ENCODE data around the gene LAMTOR3. TPM values are rescaled to one million over a fixed set of nuclear protein-coding genes. Genes with fewer than 3 reads are reported as not detected.
A peak's percentile ranks its signal among the peaks of the same experiment; 100 is the strongest.

The LAMTOR3 gene
- total RNA-seq, 1 experiment from 2014 or later: 33.6 TPM

DNA sequence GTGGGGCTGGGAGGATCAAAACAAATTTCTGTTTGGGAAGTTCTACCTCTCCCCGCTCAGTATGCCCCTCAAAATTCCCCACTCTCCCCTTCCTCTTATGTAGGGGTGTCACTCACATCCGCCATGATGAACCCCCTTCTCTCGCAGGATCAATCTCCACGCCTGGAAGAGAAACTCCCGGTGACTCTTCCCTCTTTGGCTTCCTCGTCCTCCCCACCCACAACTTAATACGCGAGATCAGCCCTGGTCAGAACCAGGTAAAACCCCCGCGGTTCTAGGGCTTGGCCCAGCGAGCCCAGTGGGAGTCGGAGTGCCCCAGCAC lies 427 bp downstream of the LAMTOR3 start:
- Histone ChIP-seq H3K4me1 (peaks cover 10% of the 10 kb centered on the region; the same call in 1 of the 2 replicates), H3K9me3 (no peaks in the 10 kb centered on the region), H3K27me3 (replicated peaks; ENCODE audit: control insufficient read depth, insufficient read depth, low read length) (no peaks in the 10 kb centered on the region), H3K36me3 (ENCODE audit: control insufficient read depth, insufficient read depth, low read length) (no peaks in the 10 kb centered on the region), H3K4me3 (ENCODE audit: low read depth, low read length) (peak overlapping the region; percentile 78)
- Mint-ChIP-seq H3K4me1 (ENCODE audit: low read depth, unreplicated experiment) (peaks cover 7% of the 10 kb centered on the region), H3K27me3 (ENCODE audit: insufficient read depth, unreplicated experiment) (no peaks in the 10 kb centered on the region), H3K9me3 (ENCODE audit: unreplicated experiment) (no peaks in the 10 kb centered on the region), H3K27ac (ENCODE audit: unreplicated experiment) (peak overlapping the region; percentile 96), H3K36me3 (ENCODE audit: insufficient read depth, unreplicated experiment) (peaks cover 16% of the 10 kb centered on the region), H3K4me3 (ENCODE audit: unreplicated experiment) (peak overlapping the region; percentile 96)
- intact Hi-C loops (cut with micrococcal nuclease; ENCODE audit: unreplicated experiment): loop anchor here (1.0 kb wide), 1 partner anchor 56 kb away; no protein-coding TSS in a partner anchor
- TF ChIP-seq, protein P1, sequence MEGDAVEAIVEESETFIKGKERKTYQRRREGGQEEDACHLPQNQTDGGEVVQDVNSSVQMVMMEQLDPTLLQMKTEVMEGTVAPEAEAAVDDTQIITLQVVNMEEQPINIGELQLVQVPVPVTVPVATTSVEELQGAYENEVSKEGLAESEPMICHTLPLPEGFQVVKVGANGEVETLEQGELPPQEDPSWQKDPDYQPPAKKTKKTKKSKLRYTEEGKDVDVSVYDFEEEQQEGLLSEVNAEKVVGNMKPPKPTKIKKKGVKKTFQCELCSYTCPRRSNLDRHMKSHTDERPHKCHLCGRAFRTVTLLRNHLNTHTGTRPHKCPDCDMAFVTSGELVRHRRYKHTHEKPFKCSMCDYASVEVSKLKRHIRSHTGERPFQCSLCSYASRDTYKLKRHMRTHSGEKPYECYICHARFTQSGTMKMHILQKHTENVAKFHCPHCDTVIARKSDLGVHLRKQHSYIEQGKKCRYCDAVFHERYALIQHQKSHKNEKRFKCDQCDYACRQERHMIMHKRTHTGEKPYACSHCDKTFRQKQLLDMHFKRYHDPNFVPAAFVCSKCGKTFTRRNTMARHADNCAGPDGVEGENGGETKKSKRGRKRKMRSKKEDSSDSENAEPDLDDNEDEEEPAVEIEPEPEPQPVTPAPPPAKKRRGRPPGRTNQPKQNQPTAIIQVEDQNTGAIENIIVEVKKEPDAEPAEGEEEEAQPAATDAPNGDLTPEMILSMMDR (IDR thresholded peaks at IDR 0.05; ENCODE audit: insufficient read depth in 1 of 2, low read depth in 1 of 2, low read length in 1 of 2, severe bottlenecking in 1 of 2, unreplicated experiment in 1 of 2): no peak
- no peak for DNase-seq
- ChIA-PET CTCF (interaction anchor here (0.9 to 1.4 kb wide), 3 partner anchors 9 to 57 kb away, joined by 3 to 8 read pairs (median 3); partner anchors contain the start of gene H2AZ1), POLR2A (interaction anchor here (1.1 kb wide), 2 partner anchors 53 to 56 kb away, joined by 3 to 7 read pairs; partner anchors contain the start of genes DNAJB14 and H2AZ1)
- no TSS peak for BruUV-seq (replicated peaks)

DNA sequence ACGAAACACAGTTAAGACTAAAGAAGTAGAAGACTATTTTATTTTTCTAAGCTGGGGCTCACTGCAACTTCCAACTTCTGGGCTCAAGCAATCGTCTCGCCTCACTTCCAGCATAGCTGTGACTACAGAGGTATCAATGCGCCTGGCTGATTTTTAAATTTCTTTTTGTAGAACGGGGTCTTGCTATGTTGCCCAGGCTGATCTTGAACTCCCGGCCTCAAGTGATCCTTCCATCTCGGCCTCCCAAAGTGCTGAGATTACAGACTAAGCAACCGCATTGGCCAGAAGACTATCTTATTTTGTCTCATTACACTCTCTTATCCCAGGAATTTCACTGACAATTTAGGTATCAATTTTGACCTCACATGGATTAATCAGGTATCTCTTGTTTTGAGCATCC lies 1.2 kb downstream of the LAMTOR3 start:
- Histone ChIP-seq H3K9me3 (no peaks in the 10 kb centered on the region), H3K4me3 (ENCODE audit: low read depth, low read length) (peak overlapping the region; percentile 78), H3K36me3 (ENCODE audit: control insufficient read depth, insufficient read depth, low read length) (no peaks in the 10 kb centered on the region), H3K27me3 (replicated peaks; ENCODE audit: control insufficient read depth, insufficient read depth, low read length) (no peaks in the 10 kb centered on the region), H3K4me1 (peaks cover 10% of the 10 kb centered on the region; the same call in 1 of the 2 replicates)
- TF ChIP-seq, protein P1 (IDR thresholded peaks at IDR 0.05; ENCODE audit: insufficient read depth in 1 of 2, low read depth in 1 of 2, low read length in 1 of 2, severe bottlenecking in 1 of 2, unreplicated experiment in 1 of 2): no peak
- H3K27me3 Mint-ChIP-seq (ENCODE audit: insufficient read depth, unreplicated experiment): no peaks in the 10 kb centered on the region
- intact Hi-C loops (cut with micrococcal nuclease; ENCODE audit: unreplicated experiment): no loop called here
- POLR2A ChIA-PET: no interaction called here
- peaks cover 16% of the 10 kb centered on the region for H3K36me3 Mint-ChIP-seq (ENCODE audit: insufficient read depth, unreplicated experiment)
- H3K4me1 Mint-ChIP-seq (ENCODE audit: low read depth, unreplicated experiment): peaks cover 7% of the 10 kb centered on the region
- no peaks in the 10 kb centered on the region for H3K9me3 Mint-ChIP-seq (ENCODE audit: unreplicated experiment)
- H3K4me3 Mint-ChIP-seq (ENCODE audit: unreplicated experiment): peak overlapping the region; percentile 96
- no TSS peak for BruUV-seq (replicated peaks)
- DNase-seq: no peak
- H3K27ac Mint-ChIP-seq (ENCODE audit: unreplicated experiment): peak overlapping the region; percentile 96
- CTCF ChIA-PET: no interaction called here

DNA sequence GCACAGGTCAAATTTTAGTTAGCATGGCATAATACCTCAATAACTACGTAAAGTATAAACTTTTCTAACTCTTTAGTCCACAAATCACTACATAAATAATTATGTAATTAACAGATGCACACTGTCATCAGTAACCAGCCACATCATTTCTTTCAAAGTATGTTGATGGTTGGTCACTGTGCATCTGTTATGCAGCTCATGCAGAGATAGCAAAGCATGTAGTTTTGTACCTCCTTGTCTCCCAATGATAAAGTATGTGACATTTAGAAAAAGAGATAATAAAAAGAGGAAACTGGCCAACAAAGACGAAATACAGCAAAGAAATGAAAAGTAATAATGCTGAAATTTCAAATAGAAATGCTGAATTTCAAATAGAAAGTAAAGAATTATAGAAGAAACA lies 2.9 kb downstream of the LAMTOR3 start:
- H3K36me3 ChIP-seq (ENCODE audit: control insufficient read depth, insufficient read depth, low read length): no peaks in the 10 kb centered on the region
- DNase-seq: no peak
- Mint-ChIP-seq H3K27ac (ENCODE audit: unreplicated experiment) (no peak overlapping the region), H3K9me3 (ENCODE audit: unreplicated experiment) (no peaks in the 10 kb centered on the region), H3K4me3 (ENCODE audit: unreplicated experiment) (no peak overlapping the region), H3K4me1 (ENCODE audit: low read depth, unreplicated experiment) (peaks cover 7% of the 10 kb centered on the region), H3K36me3 (ENCODE audit: insufficient read depth, unreplicated experiment) (peaks cover 16% of the 10 kb centered on the region), H3K27me3 (ENCODE audit: insufficient read depth, unreplicated experiment) (no peaks in the 10 kb centered on the region)
- BruUV-seq (replicated peaks): no TSS peak
- intact Hi-C loops (cut with micrococcal nuclease; ENCODE audit: unreplicated experiment): no loop called here
- H3K4me3 ChIP-seq (ENCODE audit: low read depth, low read length): no peak overlapping the region
- H3K9me3 ChIP-seq: no peaks in the 10 kb centered on the region
- ChIA-PET CTCF (no interaction called here), POLR2A (no interaction called here)
- TF ChIP-seq, protein P1 (IDR thresholded peaks at IDR 0.05; ENCODE audit: insufficient read depth in 1 of 2, low read depth in 1 of 2, low read length in 1 of 2, severe bottlenecking in 1 of 2, unreplicated experiment in 1 of 2): no peak
- no peaks in the 10 kb centered on the region for H3K27me3 ChIP-seq (replicated peaks; ENCODE audit: control insufficient read depth, insufficient read depth, low read length)
- H3K4me1 ChIP-seq: peaks cover 10% of the 10 kb centered on the region; the same call in 1 of the 2 replicates
